AG04449 (cell line): ENCODE measurements around the gene TAGLN.

Source experiments
- CTCF ChIA-PET: fragments of 350-600 bp; formaldehyde crosslinking; extraction: SDS; loops from one replicate; lab custom pipeline; 2021; ENCODE audit warnings: antibody characterized with exemption; lab: Yijun Ruan, JAX
- POLR2A ChIA-PET: fragments of 400-600, 350-600 bp; formaldehyde crosslinking; extraction: SDS; loops from one replicate; lab custom pipeline; 2020; ENCODE audit warnings: antibody characterized with exemption, inconsistent platforms; lab: Yijun Ruan, JAX
- DNase-seq: peaks from one replicate; pipeline ENCODE4 v3.0.0-alpha.2; 2010; ENCODE audit warnings: low read depth, low spot score
- H3K4me3 ChIP-seq: 2 replicates; pipeline ENCODE4 v1.5.1; 2011; ENCODE audit warnings: low read depth, mild to moderate bottlenecking, control low read depth, low read length
- CTCF ChIP-seq: IDR thresholded peaks from one replicate; pipeline ENCODE4 v1.5.1; 2011; ENCODE audit warnings: mild to moderate bottlenecking, moderate library complexity, low read length, control low read depth, inconsistent platforms; ENCODE audit not compliant: insufficient read depth; ENCODE audit errors: missing control alignments

Gene TAGLN

GRCh38 chr11:117217141-117218084 is 18.2 kb downstream of the TAGLN start:
- ChIA-PET CTCF (interaction anchor here (2.2 to 15.2 kb wide), 2 partner anchors 12 to 36 kb away, joined by 6 to 191 read pairs; partner anchors contain the start of genes PCSK7 and RNF214), POLR2A (interaction anchor here (1.5 kb wide), 1 partner anchor 18 kb away, joined by 7 read pairs; the partner anchor contains the start of gene TAGLN)
- TF ChIP-seq CTCF, result no peak

GRCh38 chr11:117218133-117218915 is 19.2 kb downstream of the TAGLN start:
- no peak for DNase-seq
- POLR2A ChIA-PET, result interaction anchor here (1.5 kb wide), 1 partner anchor 19 kb away, joined by 7 read pairs; the partner anchor contains the start of gene TAGLN
- no peak overlapping the region for H3K4me3 ChIP-seq
- CTCF ChIA-PET, result interaction anchor here (0.5 to 15.2 kb wide), 4 partner anchors 12 to 53 kb away, joined by 4 to 191 read pairs (median 5); partner anchors contain the start of genes PCSK7 and RNF214
- no peak for TF ChIP-seq CTCF

More at GRCh38 chr11:117217141-117218084, 18.2 kb downstream of the TAGLN start:
- H3K4me3 ChIP-seq, result no peak overlapping the region
- DNase-seq, result peak; percentile 59

- H3K4me3 ChIP-seq, result no peak overlapping the region
- POLR2A ChIA-PET, result interaction anchor here (1.5 kb wide), 1 partner anchor 20 kb away, joined by 7 read pairs; the partner anchor contains the start of gene TAGLN
- no peak for DNase-seq
- CTCF ChIA-PET, result interaction anchor here (1.5 to 15.2 kb wide), 2 partner anchors 11 to 22 kb away, joined by 4 to 191 read pairs; partner anchors contain the start of genes PCSK7 and RNF214
- no peak for TF ChIP-seq CTCF
These were observed 19.8 kb downstream of the TAGLN start for GRCh38 chr11:117219001-117219400.

GRCh38 chr11:117219455-117219854 is 20.3 kb downstream of the TAGLN start:
- no peak overlapping the region for H3K4me3 ChIP-seq
- ChIA-PET POLR2A (no interaction called here), CTCF (interaction anchor here (1.0 to 15.2 kb wide), 3 partner anchors 10 to 47 kb away, joined by 3 to 191 read pairs (median 4); partner anchors contain the start of genes PCSK7 and RNF214)
- no peak for TF ChIP-seq CTCF
- no peak for DNase-seq

GRCh38 chr11:117219995-117220394 is 20.8 kb downstream of the TAGLN start:
- ChIA-PET POLR2A (interaction anchor here (1.2 kb wide), 1 partner anchor 11 kb away, joined by 4 read pairs; no protein-coding TSS in a partner anchor), CTCF (interaction anchor here (1.0 to 15.2 kb wide), 4 partner anchors 10 to 48 kb away, joined by 3 to 191 read pairs (median 13); partner anchors contain the start of genes PCSK7 and RNF214)
- DNase-seq, result no peak
- no peak for TF ChIP-seq CTCF
- H3K4me3 ChIP-seq, result no peak overlapping the region
